D721Med (cell line): ENCODE data around the gene KDELR1.

Experiments used
- DNase-seq: peaks from one replicate; pipeline ENCODE4 v3.0.0; 2011; ENCODE audit warnings: low spot score; ENCODE audit not compliant: insufficient read length
- FAIRE-seq: peaks from 2 replicates; lab custom pipeline; 2011; peaks lifted over from hg19 to GRCh38; lab: Jason Lieb, UNC
- CTCF ChIP-seq: IDR thresholded peaks from 2 replicates; pipeline ENCODE4 v1.5.1; 2012; ENCODE audit warnings: mild to moderate bottlenecking, control low read depth; ENCODE audit not compliant: insufficient read depth; ENCODE audit errors: missing control alignments

Gene KDELR1

GRCh38 chr19:48405850-48406249 is 14.5 kb upstream of the KDELR1 start:
- no peak for TF ChIP-seq CTCF
- FAIRE-seq (no peak), DNase-seq (no peak)

- no peak for TF ChIP-seq CTCF
- no peak for FAIRE-seq
- no peak for DNase-seq
These were observed 13.8 kb upstream of the KDELR1 start for GRCh38 chr19:48405010-48405659.

DNA sequence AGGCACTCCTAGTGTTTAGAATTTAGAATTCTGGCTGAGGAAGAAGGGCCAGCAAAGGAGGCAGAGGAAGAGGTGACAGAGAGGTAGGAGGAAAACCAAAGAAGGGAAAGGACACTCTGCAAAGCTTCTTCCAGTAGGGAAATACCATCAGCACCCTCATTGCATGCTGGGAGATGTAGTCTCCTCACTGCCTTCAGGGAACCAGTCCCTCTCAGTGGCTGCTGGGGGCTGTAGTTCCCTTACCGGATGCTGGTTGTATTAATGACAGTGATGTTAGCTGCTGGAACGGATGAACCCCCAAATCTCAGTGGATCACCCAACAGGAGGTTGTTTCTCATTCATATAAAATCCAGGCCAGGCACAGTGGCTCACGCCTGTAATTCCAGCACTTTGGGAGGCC is 12.3 kb upstream of the KDELR1 start:
- TF ChIP-seq CTCF = no peak
- peak; percentile 81 for DNase-seq
- FAIRE-seq = no peak

DNA sequence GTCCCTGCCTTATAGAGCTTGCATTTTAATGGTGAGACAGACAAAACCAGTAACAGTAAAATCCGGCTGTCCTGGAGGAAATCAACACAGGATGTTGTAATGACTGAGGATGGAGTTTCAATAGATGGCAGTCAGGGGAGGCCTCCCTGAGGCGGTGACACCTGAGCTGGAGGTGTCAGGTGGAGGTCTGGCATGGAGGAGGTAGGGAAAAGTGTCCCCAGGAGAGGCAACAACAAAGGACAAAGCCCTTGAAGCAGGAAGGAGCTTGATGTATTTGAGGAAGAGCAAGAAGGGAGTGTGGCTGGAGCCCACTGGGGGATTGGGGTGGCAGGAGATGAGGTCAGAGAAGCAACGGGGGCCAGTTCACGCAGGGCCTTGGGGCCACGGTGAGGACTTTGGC is 9.9 kb upstream of the KDELR1 start:
- DNase-seq (no peak), FAIRE-seq (no peak)
- TF ChIP-seq CTCF = no peak

DNA sequence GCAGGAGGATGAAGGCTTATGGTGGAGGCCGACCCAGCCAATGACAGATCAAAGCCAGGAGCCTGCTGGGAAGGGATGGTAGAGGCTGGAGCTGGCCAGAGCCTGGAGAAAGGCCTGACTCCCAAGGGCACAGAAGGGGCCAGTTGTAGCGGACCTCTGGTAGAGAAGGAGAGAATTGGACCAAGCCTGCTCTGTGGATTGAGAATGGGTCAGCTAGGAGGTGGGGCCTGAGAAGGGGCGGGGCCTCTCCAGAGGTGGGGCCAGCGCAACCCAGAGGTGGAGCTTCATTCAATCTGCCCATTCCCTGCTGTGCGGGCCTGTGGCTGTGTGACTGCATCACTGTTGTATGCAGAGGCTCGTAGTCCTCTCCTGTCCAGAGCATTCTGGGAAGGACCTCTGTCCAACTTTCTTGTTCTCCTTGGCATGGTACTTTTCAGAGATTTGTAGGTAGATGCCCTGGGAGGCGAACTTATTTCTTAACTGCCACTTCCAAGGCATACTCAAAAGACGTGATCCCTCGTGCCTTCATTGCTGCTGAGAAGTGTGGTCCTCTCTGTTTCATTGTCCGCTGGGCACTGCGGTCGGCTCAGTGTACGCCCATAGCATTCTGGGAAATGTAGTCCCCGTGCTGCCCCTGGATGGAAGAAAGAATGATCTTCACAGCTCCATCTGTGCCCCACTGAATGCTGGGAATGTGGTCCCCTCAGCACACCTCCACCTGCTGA is 8.8 kb upstream of the KDELR1 start:
- DNase-seq = no peak
- no peak for TF ChIP-seq CTCF
- FAIRE-seq = no peak

DNA sequence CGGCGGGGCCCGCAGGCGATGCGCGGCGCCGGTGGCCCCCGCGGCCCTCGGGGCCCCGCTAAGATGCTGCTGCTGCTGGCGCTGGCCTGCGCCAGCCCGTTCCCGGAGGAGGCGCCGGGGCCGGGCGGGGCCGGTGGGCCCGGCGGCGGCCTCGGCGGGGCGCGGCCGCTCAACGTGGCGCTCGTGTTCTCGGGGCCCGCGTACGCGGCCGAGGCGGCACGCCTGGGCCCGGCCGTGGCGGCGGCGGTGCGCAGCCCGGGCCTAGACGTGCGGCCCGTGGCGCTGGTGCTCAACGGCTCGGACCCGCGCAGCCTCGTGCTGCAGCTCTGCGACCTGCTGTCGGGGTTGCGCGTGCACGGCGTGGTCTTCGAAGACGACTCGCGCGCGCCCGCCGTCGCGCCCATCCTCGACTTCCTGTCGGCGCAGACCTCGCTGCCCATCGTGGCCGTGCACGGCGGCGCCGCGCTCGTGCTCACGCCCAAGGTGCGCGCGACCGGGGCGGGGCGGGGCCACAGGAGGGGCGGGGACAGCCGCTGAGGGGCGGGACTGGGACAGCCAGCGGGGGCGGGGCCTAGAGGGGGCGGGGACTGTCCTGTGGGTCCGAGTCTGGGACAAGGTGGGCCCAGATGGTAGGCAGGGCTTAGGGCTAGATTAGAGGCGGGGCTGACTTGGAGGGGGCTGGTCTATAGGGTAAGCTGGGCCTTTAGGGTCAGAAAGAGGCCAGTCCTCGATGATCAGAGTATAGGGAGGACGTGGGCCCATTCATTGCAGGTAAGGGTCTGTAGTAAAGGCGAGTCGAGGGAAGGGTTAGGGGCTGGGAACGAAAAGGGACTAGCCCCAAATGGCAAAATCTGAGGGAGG is 7.3 kb upstream of the KDELR1 start:
- no peak for FAIRE-seq
- no peak for DNase-seq
- TF ChIP-seq CTCF = no peak
